HepG2 (cell line): ENCODE results near the gene MVK. TPM values are rescaled to one million over a fixed set of nuclear protein-coding genes. Genes with fewer than 3 reads are reported as not detected.
A peak's percentile ranks its signal among the peaks of the same experiment; 100 is the strongest.

Source experiments
- ATF7-NPFF ChIP-seq: sonication (generic); formaldehyde crosslinking; IDR thresholded peaks from 2 replicates; pipeline ENCODE4 v1.8.1; 2023; ENCODE audit warnings: mild to moderate bottlenecking, low read depth, missing genetic modification reagents, moderate library complexity
- BHLHE40 ChIP-seq: IDR thresholded peaks from 2 replicates; pipeline ENCODE4 v1.6.1; 2011; ENCODE audit warnings: low read length, improper control_type of control experiment
- CHD4 ChIP-seq: fragments of 200-600 bp; sonication (generic); IDR thresholded peaks from 2 replicates; pipeline ENCODE4 v1.7.0; 2017; ENCODE audit warnings: mild to moderate bottlenecking, low read length, borderline replicate concordance
- DNMT3B ChIP-seq: conservative IDR thresholded peaks from 2 replicates; pipeline ENCODE4 v1.6.1; 2016; ENCODE audit warnings: missing biosample characterization, control low read depth
- HNF4A ChIP-seq: sonication (generic); formaldehyde crosslinking; IDR thresholded peaks from 2 replicates; pipeline ENCODE4 v1.4.0; 2020; ENCODE audit warnings: missing genetic modification reagents
- JARID2 ChIP-seq: sonication (generic); formaldehyde crosslinking; IDR thresholded peaks from 2 replicates; pipeline ENCODE4 v1.8.1; 2023; ENCODE audit warnings: missing genetic modification reagents, inconsistent platforms; ENCODE audit not compliant: insufficient replicate concordance
- JDP2 ChIP-seq: sonication (generic); formaldehyde crosslinking; IDR thresholded peaks from 2 replicates; pipeline ENCODE4 v1.8.1; 2022; ENCODE audit warnings: missing genetic modification reagents, borderline replicate concordance
- NCOA1 ChIP-seq: sonication (generic); formaldehyde crosslinking; IDR thresholded peaks from 2 replicates; pipeline ENCODE4 v1.9.0; 2021; ENCODE audit warnings: missing genetic modification reagents
- NFIC ChIP-seq: IDR thresholded peaks from 2 replicates; pipeline ENCODE4 v1.6.1; 2012; ENCODE audit warnings: mild to moderate bottlenecking, low read length, inconsistent platforms
- NFKBIZ ChIP-seq: IDR thresholded peaks from 2 replicates; pipeline ENCODE4 v1.6.1; 2018; ENCODE audit warnings: missing genetic modification reagents, missing compliant biosample characterization
- PHF21A ChIP-seq: sonication (generic); formaldehyde crosslinking; IDR thresholded peaks from 2 replicates; pipeline ENCODE4 v1.5.0; 2020; ENCODE audit warnings: mild to moderate bottlenecking, missing genetic modification reagents
- RAD21 ChIP-seq: fragments of 450-650 bp; formaldehyde crosslinking; IDR thresholded peaks from 2 replicates; pipeline ENCODE4 v1.5.0; 2020; ENCODE audit warnings: mild to moderate bottlenecking
- SNRNP70 ChIP-seq: fragments of 200-400 bp; formaldehyde crosslinking; IDR thresholded peaks from 2 replicates; pipeline ENCODE4 v1.6.1; 2017; ENCODE audit warnings: mild to moderate bottlenecking, low read depth, low read length, moderate library complexity
- SSRP1 ChIP-seq: IDR thresholded peaks from 2 replicates; pipeline ENCODE4 v1.6.1; 2016; ENCODE audit warnings: control low read depth
- TBP ChIP-seq: sonication (generic); formaldehyde crosslinking; IDR thresholded peaks from 2 replicates; pipeline ENCODE4 v1.5.0; 2020; ENCODE audit warnings: missing genetic modification reagents
- THYN1 ChIP-seq: sonication (generic); formaldehyde crosslinking; IDR thresholded peaks from 2 replicates; pipeline ENCODE4 v1.8.1; 2023; ENCODE audit warnings: low read depth, mild to moderate bottlenecking, moderate library complexity, missing genetic modification reagents, borderline replicate concordance
- ZFP36L1 ChIP-seq: sonication (generic); formaldehyde crosslinking; IDR thresholded peaks from 2 replicates; pipeline ENCODE4 v1.8.0; 2022; ENCODE audit warnings: mild to moderate bottlenecking, missing genetic modification reagents, moderate library complexity
- ZFP41 ChIP-seq: sonication (generic); formaldehyde crosslinking; IDR thresholded peaks from 2 replicates; pipeline ENCODE4 v1.4.0; 2020; ENCODE audit warnings: mild to moderate bottlenecking, missing genetic modification reagents, borderline replicate concordance
- ZNF331 ChIP-seq: sonication (generic); formaldehyde crosslinking; IDR thresholded peaks from 2 replicates; pipeline ENCODE4 v1.4.0; 2020; ENCODE audit warnings: missing genetic modification reagents
- ZNF441 ChIP-seq: sonication (generic); formaldehyde crosslinking; IDR thresholded peaks from 2 replicates; pipeline ENCODE4 v1.7.0; 2021; ENCODE audit warnings: missing genetic modification reagents, borderline replicate concordance
- ZNF605 ChIP-seq: sonication (generic); formaldehyde crosslinking; IDR thresholded peaks from 2 replicates; pipeline ENCODE4 v1.8.0; 2022; ENCODE audit warnings: mild to moderate bottlenecking, missing genetic modification reagents
- ZNF782 ChIP-seq: sonication (generic); formaldehyde crosslinking; IDR thresholded peaks from 2 replicates; pipeline ENCODE4 v1.4.0; 2020; ENCODE audit warnings: missing genetic modification reagents, mild to moderate bottlenecking, borderline replicate concordance
- polyA plus RNA-seq, 8 experiments: library from polyadenylated mRNA; depleted of rRNA in 3 of 8; stranded (reverse) in 7 of 8; unstranded in 1 of 8; fragments of >200 nt; fragmentation: Illumina TruSeq in 4 of 8; extraction: Trizol in 4 of 8; gene quantifications; 2 replicates each; pipeline versions ENCODE4 v1.2.1 to v1.2.3, GENCODE V29; 2011 to 2016; ENCODE audit warnings: low read depth in 4 of 8, missing spikeins in 1 of 8, mixed read lengths in 1 of 8; ENCODE audit not compliant: insufficient read depth in 1 of 8
- total RNA-seq, 5 experiments: library from RNA; depleted of rRNA; stranded (reverse); fragments of >200 nt; fragmentation: Illumina TruSeq; extraction: Trizol; gene quantifications; 2 replicates each; pipeline ENCODE4 v1.2.3, GENCODE V29; 2016; ENCODE audit warnings: low read depth in 1 of 5
- TF ChIP-seq, protein P1 (sequence below): sonication (generic); formaldehyde crosslinking; IDR thresholded peaks from 2 replicates; pipeline ENCODE4 v1.4.0; 2020; ENCODE audit warnings: mild to moderate bottlenecking, missing genetic modification reagents
- TF ChIP-seq, protein P2 (sequence below): sonication (generic); formaldehyde crosslinking; IDR thresholded peaks from 2 replicates; pipeline ENCODE4 v1.4.0; 2020; ENCODE audit warnings: missing genetic modification reagents
- TF ChIP-seq, protein P3 (sequence below): sonication (generic); formaldehyde crosslinking; IDR thresholded peaks from 2 replicates; pipeline ENCODE4 v1.5.0; 2020; ENCODE audit warnings: mild to moderate bottlenecking, missing genetic modification reagents, moderate library complexity
- TF ChIP-seq, protein P4 (sequence below): sonication (generic); formaldehyde crosslinking; IDR thresholded peaks from 2 replicates; pipeline ENCODE4 v1.8.1; 2023; ENCODE audit warnings: missing genetic modification reagents, mild to moderate bottlenecking, borderline replicate concordance

Gene MVK
- total and polyA plus RNA-seq, 2 of the 13 experiments (the other 11 are each of a cell fraction or from before 2014, with no cell fraction given) = 11.6 to 66.9 TPM

DNA sequence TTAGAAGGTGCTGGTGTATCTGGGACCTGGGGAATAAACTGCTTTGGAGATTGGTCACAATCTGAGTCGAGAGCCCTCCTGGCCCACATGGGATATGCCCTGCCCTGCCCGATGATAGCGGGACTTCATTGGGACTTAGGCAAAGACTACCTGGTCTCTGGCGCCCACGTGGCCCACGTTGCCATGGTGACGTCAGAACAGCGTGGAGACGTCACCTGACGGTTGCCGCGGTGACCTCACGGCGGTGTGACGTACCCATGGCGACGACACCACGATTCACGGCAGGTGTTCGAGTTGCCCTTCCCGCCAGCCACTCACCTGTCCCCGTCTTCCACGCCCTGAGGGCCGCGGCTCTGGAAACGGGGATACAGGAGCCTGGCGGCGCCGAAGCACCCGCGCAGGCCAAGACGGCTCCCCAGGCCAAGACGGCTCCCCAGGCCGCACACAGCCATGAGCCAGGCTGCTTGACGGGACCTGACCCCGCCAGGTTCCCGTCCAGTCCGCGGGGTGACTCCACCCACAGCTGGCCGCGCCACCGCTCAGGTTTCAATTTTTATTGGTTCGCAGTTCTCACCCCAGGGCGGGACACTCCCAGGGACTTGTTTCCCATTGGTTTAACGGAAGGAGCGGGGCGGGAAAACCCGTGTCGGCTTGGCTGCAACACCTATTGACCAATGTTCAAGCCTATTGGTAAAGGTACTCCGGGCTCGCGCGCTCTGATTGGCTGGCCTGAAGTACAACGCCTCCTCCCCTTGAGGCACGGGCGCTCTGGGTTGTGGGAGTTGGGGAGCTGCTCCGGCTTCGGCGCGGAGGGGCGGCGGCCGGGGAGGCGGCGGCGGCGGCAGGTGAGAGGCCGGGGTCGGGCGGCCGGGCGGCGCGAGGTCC is at the start of gene MVK, which contains the start of gene MMAB (continued):
- TF ChIP-seq ZNF605 (CRISPR knock-in tag) = peak; percentile 95
- TF ChIP-seq NFKBIZ (CRISPR knock-in tag) = no peak
- TF ChIP-seq ZNF331 (CRISPR knock-in tag) = peak; percentile 63
- TF ChIP-seq, protein P1, sequence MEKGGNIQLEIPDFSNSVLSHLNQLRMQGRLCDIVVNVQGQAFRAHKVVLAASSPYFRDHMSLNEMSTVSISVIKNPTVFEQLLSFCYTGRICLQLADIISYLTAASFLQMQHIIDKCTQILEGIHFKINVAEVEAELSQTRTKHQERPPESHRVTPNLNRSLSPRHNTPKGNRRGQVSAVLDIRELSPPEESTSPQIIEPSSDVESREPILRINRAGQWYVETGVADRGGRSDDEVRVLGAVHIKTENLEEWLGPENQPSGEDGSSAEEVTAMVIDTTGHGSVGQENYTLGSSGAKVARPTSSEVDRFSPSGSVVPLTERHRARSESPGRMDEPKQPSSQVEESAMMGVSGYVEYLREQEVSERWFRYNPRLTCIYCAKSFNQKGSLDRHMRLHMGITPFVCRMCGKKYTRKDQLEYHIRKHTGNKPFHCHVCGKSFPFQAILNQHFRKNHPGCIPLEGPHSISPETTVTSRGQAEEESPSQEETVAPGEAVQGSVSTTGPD (CRISPR knock-in tag) = no peak
- TF ChIP-seq RAD21 (CRISPR knock-in tag) = peak; percentile 56
- peak; percentile 46; the same call in 1 of the 2 replicates for TF ChIP-seq DNMT3B (CRISPR knock-in tag)
- TF ChIP-seq THYN1 (CRISPR knock-in tag) = no peak
- TF ChIP-seq TBP (CRISPR knock-in tag) = peak; percentile 49; the same call in 1 of the 2 replicates
- 0 out of 2 replicates have a peak, but pooled peaks have one; percentile 62 for TF ChIP-seq ZNF782 (CRISPR knock-in tag)
- peak; percentile 81 for TF ChIP-seq PHF21A
- no peak for TF ChIP-seq SSRP1 (CRISPR knock-in tag)
- TF ChIP-seq, protein P2, sequence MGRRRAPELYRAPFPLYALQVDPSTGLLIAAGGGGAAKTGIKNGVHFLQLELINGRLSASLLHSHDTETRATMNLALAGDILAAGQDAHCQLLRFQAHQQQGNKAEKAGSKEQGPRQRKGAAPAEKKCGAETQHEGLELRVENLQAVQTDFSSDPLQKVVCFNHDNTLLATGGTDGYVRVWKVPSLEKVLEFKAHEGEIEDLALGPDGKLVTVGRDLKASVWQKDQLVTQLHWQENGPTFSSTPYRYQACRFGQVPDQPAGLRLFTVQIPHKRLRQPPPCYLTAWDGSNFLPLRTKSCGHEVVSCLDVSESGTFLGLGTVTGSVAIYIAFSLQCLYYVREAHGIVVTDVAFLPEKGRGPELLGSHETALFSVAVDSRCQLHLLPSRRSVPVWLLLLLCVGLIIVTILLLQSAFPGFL (CRISPR knock-in tag) = peak; percentile 86; the same call in 1 of the 2 replicates
- no peak for TF ChIP-seq ZFP36L1 (CRISPR knock-in tag)
- TF ChIP-seq JARID2 (CRISPR knock-in tag) = no peak
- TF ChIP-seq ZNF441 = peak; percentile 61
- TF ChIP-seq NFIC = no peak
- TF ChIP-seq ATF7-NPFF (CRISPR knock-in tag) = peak; percentile 94; the same call in 1 of the 2 replicates
- peak; percentile 44 for TF ChIP-seq HNF4A (CRISPR knock-in tag)
- TF ChIP-seq, protein P3, sequence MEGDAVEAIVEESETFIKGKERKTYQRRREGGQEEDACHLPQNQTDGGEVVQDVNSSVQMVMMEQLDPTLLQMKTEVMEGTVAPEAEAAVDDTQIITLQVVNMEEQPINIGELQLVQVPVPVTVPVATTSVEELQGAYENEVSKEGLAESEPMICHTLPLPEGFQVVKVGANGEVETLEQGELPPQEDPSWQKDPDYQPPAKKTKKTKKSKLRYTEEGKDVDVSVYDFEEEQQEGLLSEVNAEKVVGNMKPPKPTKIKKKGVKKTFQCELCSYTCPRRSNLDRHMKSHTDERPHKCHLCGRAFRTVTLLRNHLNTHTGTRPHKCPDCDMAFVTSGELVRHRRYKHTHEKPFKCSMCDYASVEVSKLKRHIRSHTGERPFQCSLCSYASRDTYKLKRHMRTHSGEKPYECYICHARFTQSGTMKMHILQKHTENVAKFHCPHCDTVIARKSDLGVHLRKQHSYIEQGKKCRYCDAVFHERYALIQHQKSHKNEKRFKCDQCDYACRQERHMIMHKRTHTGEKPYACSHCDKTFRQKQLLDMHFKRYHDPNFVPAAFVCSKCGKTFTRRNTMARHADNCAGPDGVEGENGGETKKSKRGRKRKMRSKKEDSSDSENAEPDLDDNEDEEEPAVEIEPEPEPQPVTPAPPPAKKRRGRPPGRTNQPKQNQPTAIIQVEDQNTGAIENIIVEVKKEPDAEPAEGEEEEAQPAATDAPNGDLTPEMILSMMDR (CRISPR knock-in tag) = no peak
- TF ChIP-seq ZFP41 (CRISPR knock-in tag) = peak; percentile 89
- TF ChIP-seq BHLHE40 = peak; percentile 27; the same call in 1 of the 2 replicates
- TF ChIP-seq SNRNP70 = no peak
- TF ChIP-seq NCOA1 (CRISPR knock-in tag) = no peak
- no peak for TF ChIP-seq JDP2 (CRISPR knock-in tag)
- TF ChIP-seq CHD4 = peak; percentile 67; the same call in 1 of the 2 replicates
- TF ChIP-seq, protein P4, sequence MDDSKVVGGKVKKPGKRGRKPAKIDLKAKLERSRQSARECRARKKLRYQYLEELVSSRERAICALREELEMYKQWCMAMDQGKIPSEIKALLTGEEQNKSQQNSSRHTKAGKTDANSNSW = no peak
